NOMO-1 treated with dmso at 0.1 percent for 144 hours (cell line): ENCODE measurements around the gene BCL6.

Experiments used
- DNase-seq: peaks from one replicate; lab custom pipeline; 2025; ENCODE audit not compliant: unreplicated experiment; lab: John Stamatoyannopoulos, UW

BCL6 gene

GRCh38 chr3:187739094-187739560, 6.1 kb downstream of the BCL6 start:
- DNase-seq = no peak

- DNase-seq = peak; percentile 87
These were observed 6.8 kb downstream of the BCL6 start for GRCh38 chr3:187738331-187739093.

- no peak for DNase-seq
These were observed 7.3 kb downstream of the BCL6 start for GRCh38 chr3:187738071-187738330.

- no peak for DNase-seq
These were observed 7.7 kb downstream of the BCL6 start for GRCh38 chr3:187737368-187738070.

GRCh38 chr3:187737006-187737367, 8.3 kb downstream of the BCL6 start:
- no peak for DNase-seq

- no peak for DNase-seq
These were observed 8.8 kb downstream of the BCL6 start for GRCh38 chr3:187736418-187736871.

GRCh38 chr3:187735837-187736236, 9.4 kb downstream of the BCL6 start:
- DNase-seq = no peak

- no peak for DNase-seq
These were observed 9.9 kb downstream of the BCL6 start for GRCh38 chr3:187735383-187735782.

GRCh38 chr3:187734841-187735240, 10.4 kb downstream of the BCL6 start:
- DNase-seq = no peak

- no peak for DNase-seq
These were observed 11.9 kb downstream of the BCL6 start for GRCh38 chr3:187733371-187733770.

GRCh38 chr3:187729598-187729997, 15.7 kb downstream of the BCL6 start:
- DNase-seq = no peak

- DNase-seq = no peak
These were observed 16.2 kb downstream of the BCL6 start for GRCh38 chr3:187728940-187729583.

- DNase-seq = no peak
These were observed 17.0 kb downstream of the BCL6 start for GRCh38 chr3:187728248-187728647.

- no peak for DNase-seq
These were observed 18.7 kb downstream of the BCL6 start for GRCh38 chr3:187726564-187726963.

- no peak for DNase-seq
These were observed 19.5 kb downstream of the BCL6 start for GRCh38 chr3:187725653-187726370.

- no peak for DNase-seq
These were observed 20.0 kb downstream of the BCL6 start for GRCh38 chr3:187725224-187725623.

- no peak for DNase-seq
These were observed 23.1 kb downstream of the BCL6 start for GRCh38 chr3:187722206-187722612.

GRCh38 chr3:187721055-187721454, 24.2 kb downstream of the BCL6 start:
- DNase-seq = no peak

GRCh38 chr3:187720337-187720670, 25.0 kb downstream of the BCL6 start:
- DNase-seq = no peak

- DNase-seq = no peak
These were observed 25.5 kb downstream of the BCL6 start for GRCh38 chr3:187719628-187720336.

GRCh38 chr3:187718802-187719201, 26.5 kb downstream of the BCL6 start:
- no peak for DNase-seq
